Measurements from ENCODE around the gene CTXND1.

The CTXND1 gene

GRCh38 chr15:80180468-80180867 is 71.5 kb downstream of the CTXND1 start:
- no peak for DNase-seq

- DNase-seq, result no peak
Measured at GRCh38 chr15:80179935-80180334, 72.1 kb downstream of the CTXND1 start.

GRCh38 chr15:80179025-80179759 is 72.8 kb downstream of the CTXND1 start:
- no peak for DNase-seq

- DNase-seq, result no peak
Measured at GRCh38 chr15:80177156-80177555, 74.9 kb downstream of the CTXND1 start.

- DNase-seq, result no peak
Measured at GRCh38 chr15:80176443-80176842, 75.6 kb downstream of the CTXND1 start.

- DNase-seq, result no peak
Measured at GRCh38 chr15:80175436-80175835, 76.6 kb downstream of the CTXND1 start.

GRCh38 chr15:80174017-80174746 is 77.8 kb downstream of the CTXND1 start:
- DNase-seq, result no peak

GRCh38 chr15:80173022-80173759 is 78.8 kb downstream of the CTXND1 start:
- peak; percentile 74 for DNase-seq

- DNase-seq, result no peak
Measured at GRCh38 chr15:80172401-80172800, 79.6 kb downstream of the CTXND1 start.

- no peak for DNase-seq
Measured at GRCh38 chr15:80171787-80172186, 80.2 kb downstream of the CTXND1 start.

GRCh38 chr15:80170596-80170995 is 81.4 kb downstream of the CTXND1 start:
- no peak for DNase-seq

- no peak for DNase-seq
Measured at GRCh38 chr15:80169768-80170357, 82.2 kb downstream of the CTXND1 start.

GRCh38 chr15:80168421-80168820 is 83.6 kb downstream of the CTXND1 start:
- DNase-seq, result no peak

- DNase-seq, result no peak
Measured at GRCh38 chr15:80167936-80168335, 84.1 kb downstream of the CTXND1 start.

GRCh38 chr15:80163897-80164296 is 88.1 kb downstream of the CTXND1 start:
- no peak for DNase-seq

- DNase-seq, result no peak
Measured at GRCh38 chr15:80163217-80163616, 88.8 kb downstream of the CTXND1 start.

GRCh38 chr15:80162059-80162554 is 89.9 kb downstream of the CTXND1 start:
- no peak for DNase-seq

GRCh38 chr15:80161468-80162016 is 90.5 kb downstream of the CTXND1 start:
- no peak for DNase-seq

- no peak for DNase-seq
Measured at GRCh38 chr15:80160570-80161156, 91.3 kb downstream of the CTXND1 start.

- no peak for DNase-seq
Measured at GRCh38 chr15:80159811-80160569, 92.0 kb downstream of the CTXND1 start.

- no peak for DNase-seq
Measured at GRCh38 chr15:80159301-80159700, 92.7 kb downstream of the CTXND1 start.

- no peak for DNase-seq
Measured at GRCh38 chr15:80157215-80157614, 94.8 kb downstream of the CTXND1 start.
